Measurements from ENCODE around the gene NT5M.
"Not testable (repeated sequence)": the region's sequence is repeated elsewhere in the genome, so short reads cannot be mapped to it uniquely, and the experiment has no call there.

The NT5M gene

DNA sequence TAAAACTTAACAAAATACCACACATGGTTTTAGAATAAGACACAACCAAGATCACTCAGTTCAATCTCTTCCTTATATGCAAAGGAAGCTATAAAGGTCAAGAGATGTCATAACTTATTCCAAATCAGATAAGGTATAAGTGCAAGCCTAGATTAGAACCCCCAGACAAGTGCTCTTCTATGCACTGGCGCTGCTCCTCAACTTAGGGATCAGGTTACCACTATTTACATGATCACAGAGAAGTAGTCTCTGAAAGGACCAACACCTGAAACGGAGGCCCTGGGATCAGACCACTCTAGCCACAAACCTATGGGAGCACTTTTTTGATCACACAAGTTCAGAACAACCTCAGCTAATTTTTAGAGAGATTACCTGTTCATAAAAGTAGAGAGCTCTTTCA is 38.7 kb upstream of the NT5M start:
- TF ChIP-seq, protein P1, sequence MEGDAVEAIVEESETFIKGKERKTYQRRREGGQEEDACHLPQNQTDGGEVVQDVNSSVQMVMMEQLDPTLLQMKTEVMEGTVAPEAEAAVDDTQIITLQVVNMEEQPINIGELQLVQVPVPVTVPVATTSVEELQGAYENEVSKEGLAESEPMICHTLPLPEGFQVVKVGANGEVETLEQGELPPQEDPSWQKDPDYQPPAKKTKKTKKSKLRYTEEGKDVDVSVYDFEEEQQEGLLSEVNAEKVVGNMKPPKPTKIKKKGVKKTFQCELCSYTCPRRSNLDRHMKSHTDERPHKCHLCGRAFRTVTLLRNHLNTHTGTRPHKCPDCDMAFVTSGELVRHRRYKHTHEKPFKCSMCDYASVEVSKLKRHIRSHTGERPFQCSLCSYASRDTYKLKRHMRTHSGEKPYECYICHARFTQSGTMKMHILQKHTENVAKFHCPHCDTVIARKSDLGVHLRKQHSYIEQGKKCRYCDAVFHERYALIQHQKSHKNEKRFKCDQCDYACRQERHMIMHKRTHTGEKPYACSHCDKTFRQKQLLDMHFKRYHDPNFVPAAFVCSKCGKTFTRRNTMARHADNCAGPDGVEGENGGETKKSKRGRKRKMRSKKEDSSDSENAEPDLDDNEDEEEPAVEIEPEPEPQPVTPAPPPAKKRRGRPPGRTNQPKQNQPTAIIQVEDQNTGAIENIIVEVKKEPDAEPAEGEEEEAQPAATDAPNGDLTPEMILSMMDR (IDR thresholded peaks at IDR 0.05) = no peak
- TF ChIP-seq ZFX (IDR thresholded peaks at IDR 0.05; ENCODE audit: borderline replicate concordance) = no peak
- no peak overlapping the region for H3K27ac ChIP-seq

DNA sequence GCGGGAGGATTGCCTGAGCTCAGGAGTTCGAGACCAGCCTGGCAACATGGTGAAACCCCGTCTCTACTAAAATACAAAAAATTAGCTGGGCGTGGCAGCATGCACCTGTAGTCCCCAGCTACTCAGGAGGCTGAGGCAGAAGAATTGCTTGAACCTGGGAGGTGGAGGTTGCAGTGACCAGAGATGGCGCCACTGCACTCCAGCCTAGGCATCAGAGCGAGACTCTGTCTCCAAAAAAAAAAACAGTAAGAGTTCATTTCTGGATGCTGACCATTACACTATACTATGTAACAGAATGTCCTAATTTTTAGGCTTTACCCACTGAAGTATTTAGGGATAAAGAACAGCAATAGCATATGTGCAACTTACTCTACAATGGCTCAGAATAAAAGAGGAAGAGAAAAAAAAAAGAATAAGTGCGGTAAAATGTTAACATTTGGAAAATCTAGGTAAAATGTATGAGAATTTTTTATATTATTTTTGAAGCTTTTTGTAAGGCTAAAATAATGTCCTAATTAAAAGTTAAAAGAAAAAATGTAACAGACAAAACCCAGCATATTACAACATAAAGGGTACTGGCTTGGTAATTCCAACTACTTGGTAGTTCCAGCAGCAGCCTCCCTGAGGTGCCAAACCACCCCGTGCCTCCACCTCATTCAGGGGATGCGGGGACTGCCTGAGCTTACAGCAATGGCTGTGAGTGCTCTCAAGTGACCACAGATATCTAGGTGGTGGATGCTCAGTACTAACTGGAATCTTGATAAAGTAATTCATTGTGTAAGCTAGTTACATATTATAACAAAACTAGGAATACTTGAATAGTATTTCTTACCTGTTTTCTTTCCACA is 33.0 kb upstream of the NT5M start:
- TF ChIP-seq, protein P1 (IDR thresholded peaks at IDR 0.05) = peak; percentile 79
- no peak for TF ChIP-seq ZFX (IDR thresholded peaks at IDR 0.05; ENCODE audit: borderline replicate concordance)
- H3K27ac ChIP-seq = no peak overlapping the region

- no peak overlapping the region for H3K27ac ChIP-seq
- TF ChIP-seq, protein P1 (IDR thresholded peaks at IDR 0.05) = no peak
- TF ChIP-seq ZFX (IDR thresholded peaks at IDR 0.05; ENCODE audit: borderline replicate concordance) = no peak
Observed at GRCh38 chr17:17275971-17276370, 27.2 kb upstream of the NT5M start.

DNA sequence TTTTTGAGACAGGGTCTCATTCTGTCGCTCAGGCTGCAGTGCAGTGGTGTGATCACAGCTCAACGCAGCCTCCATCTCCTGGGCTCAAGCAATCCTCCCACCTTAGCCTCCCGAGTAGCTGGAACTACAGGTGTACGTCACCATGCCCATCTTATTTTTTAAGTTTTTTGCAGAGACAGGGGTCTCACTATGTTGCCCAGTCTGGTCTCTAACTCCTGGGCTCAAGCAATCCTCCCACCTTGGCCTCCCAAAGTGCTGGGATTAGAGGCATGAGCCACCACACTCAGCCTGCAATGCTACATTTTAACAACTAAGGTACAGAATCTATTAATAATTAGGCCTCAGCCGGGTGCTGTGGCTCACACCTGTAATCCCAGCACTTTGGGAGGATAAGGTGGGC is 25.7 kb upstream of the NT5M start:
- not testable (repeated sequence) for H3K27ac ChIP-seq

DNA sequence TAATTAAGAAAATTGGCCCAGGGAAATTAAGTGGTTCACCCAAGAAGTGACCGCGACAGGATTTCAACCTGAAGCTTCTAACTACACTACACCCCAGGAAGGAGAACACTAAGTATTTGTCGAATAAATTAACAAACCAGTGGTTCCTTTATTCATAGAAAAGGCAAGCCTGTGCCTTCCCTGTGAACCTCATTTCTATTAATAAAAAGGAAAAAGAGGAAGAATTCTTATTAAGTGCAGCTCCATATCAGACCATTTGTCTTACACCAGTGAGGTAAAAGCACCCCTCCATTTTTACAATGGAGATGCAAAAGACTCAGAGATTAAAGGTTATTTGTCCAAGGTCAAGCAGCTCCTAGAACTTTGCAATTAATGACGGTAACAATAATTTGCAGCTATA is 23.9 kb upstream of the NT5M start:
- peak overlapping the region; percentile 94; the same call in 1 of the 2 replicates for H3K27ac ChIP-seq
- TF ChIP-seq, protein P1 (IDR thresholded peaks at IDR 0.05) = no peak
- TF ChIP-seq ZFX (IDR thresholded peaks at IDR 0.05; ENCODE audit: borderline replicate concordance) = no peak

GRCh38 chr17:17280613-17281549 is 22.3 kb upstream of the NT5M start, which contains the start of gene COPS3:
COPS3 (minus strand) TSS chr17:17281246; CDS start chr17:17281186, 60 bp downstream.
- peak within 1 kb of the TSS; percentile 94 for H3K27ac ChIP-seq
- TF ChIP-seq, protein P1 (IDR thresholded peaks at IDR 0.05) = no peak
- TF ChIP-seq ZFX (IDR thresholded peaks at IDR 0.05; ENCODE audit: borderline replicate concordance) = no peak

DNA sequence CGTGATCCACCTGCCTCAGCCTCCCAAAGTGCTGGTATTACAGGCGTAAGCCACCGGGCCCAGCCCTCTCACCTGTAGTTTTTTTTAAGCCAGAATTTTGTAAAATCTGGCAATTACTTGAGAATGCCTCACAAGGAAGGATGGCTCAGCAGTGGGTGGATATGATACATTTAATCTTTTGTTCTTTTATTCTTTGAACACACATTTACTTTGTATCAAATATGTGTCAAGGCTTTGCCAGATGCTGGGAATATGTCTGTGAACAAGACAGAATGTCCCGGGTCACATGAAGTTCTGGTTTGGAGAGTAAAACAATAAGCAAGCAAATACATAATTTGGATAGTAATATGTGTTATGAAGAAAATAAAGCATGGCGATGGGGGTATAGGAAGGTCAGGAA is 17.2 kb upstream of the NT5M start:
- no peak overlapping the region for H3K27ac ChIP-seq
- TF ChIP-seq, protein P1 (IDR thresholded peaks at IDR 0.05) = no peak
- no peak for TF ChIP-seq ZFX (IDR thresholded peaks at IDR 0.05; ENCODE audit: borderline replicate concordance)

All from 22Rv1 (cell line).